Bronchial epithelial cell (primary cell): Measurements from ENCODE around the gene PRR11. TPM values are rescaled to one million over a fixed set of nuclear protein-coding genes. Genes with fewer than 3 reads are reported as not detected.
A peak's percentile ranks its signal among the peaks of the same experiment; 100 is the strongest.

Experiments used
- DNase-seq: peaks from one replicate; pipeline ENCODE4 v3.0.0-alpha.2; 2010; ENCODE audit warnings: low read depth
- FAIRE-seq: peaks from 2 replicates; lab custom pipeline; 2011; peaks lifted over from hg19 to GRCh38; lab: Jason Lieb, UNC
- H3K27me3 ChIP-seq: 2 replicates; pipeline ENCODE4 v1.5.1; 2011; ENCODE audit warnings: low read length; ENCODE audit not compliant: control insufficient read depth, insufficient read depth
- H3K36me3 ChIP-seq: 2 replicates; pipeline ENCODE4 v1.5.1; 2011; ENCODE audit warnings: low read length; ENCODE audit not compliant: control insufficient read depth, insufficient read depth
- H3K4me3 ChIP-seq: 2 replicates; pipeline ENCODE4 v1.5.1; 2011; ENCODE audit warnings: mild to moderate bottlenecking, low read depth, low read length, control low read depth
- CTCF ChIP-seq: IDR thresholded peaks from 2 replicates; pipeline ENCODE4 v1.5.1; 2011; ENCODE audit warnings: mild to moderate bottlenecking, moderate library complexity, low read length, control low read depth, inconsistent platforms; ENCODE audit not compliant: insufficient read depth, severe bottlenecking
- total RNA-seq: library from RNA; depleted of rRNA; stranded (reverse); fragments of >200 nt; gene quantifications from 2 replicates; pipeline ENCODE4 v1.2.1, GENCODE V29; 2014

PRR11 gene
- total RNA-seq, 1 donor from 2014 or later: 3.4 TPM

DNA sequence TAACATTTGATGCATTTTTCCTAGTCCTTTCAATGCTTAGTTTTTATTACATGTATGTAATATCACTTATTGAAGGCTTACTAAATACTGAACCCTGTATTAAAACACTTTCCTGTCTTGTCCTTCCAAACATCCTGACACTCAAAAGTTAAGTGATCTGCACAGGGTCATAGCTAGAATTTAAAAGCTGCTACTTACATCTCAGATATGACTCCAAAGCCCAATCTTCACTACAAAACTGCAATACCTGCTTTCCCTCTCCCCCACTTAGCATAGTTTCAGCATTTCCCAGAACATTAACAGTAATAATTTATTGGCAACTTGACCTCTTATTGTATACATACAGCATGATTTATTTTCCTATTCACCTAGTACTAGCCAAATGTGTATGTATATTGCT is 44.6 kb upstream of the PRR11 start:
- no peak for TF ChIP-seq CTCF
- FAIRE-seq: no peak
- no peaks in the 10 kb centered on the region for H3K36me3 ChIP-seq
- H3K27me3 ChIP-seq: no peaks in the 10 kb centered on the region
- no peak overlapping the region for H3K4me3 ChIP-seq
- DNase-seq: no peak

GRCh38 chr17:59111539-59111938 is 44.0 kb upstream of the PRR11 start:
- no peak for DNase-seq
- H3K4me3 ChIP-seq: no peak overlapping the region
- no peaks in the 10 kb centered on the region for H3K27me3 ChIP-seq
- no peak for TF ChIP-seq CTCF
- H3K36me3 ChIP-seq: no peaks in the 10 kb centered on the region
- no peak for FAIRE-seq

GRCh38 chr17:59115474-59115873 is 40.1 kb upstream of the PRR11 start:
- no peak for FAIRE-seq
- Histone ChIP-seq H3K27me3 (no peaks in the 10 kb centered on the region), H3K36me3 (peaks cover 1% of the 10 kb centered on the region)

DNA sequence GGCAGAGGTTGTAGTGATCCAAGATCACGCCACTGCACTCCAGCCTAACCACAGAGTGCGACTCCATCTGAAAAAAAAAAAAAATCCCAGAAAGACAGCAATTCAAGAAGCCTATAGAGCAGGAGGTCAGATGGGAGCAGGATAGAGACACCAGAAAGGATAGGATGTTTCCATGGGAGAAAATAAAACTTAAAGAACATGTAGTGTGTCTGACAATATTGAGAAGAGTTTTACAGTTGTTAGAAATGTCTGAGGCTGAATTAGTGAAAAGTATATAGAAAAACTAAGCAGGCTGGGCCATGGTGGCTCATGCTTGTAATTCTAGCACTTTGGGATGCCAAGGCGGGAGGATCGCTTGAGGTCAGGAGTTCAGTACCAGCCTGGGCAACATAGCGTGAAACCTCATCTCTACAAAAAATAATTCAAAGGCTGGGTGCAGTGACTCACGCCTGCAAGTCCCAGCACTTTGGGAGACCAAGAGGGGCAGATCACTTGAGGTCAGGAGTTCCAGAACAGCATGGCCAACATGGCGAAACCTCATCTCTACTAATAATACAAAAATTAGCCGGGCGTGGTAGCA is 33.6 kb upstream of the PRR11 start:
- no peak for FAIRE-seq
- Histone ChIP-seq H3K27me3 (no peaks in the 10 kb centered on the region), H3K4me3 (no peak overlapping the region), H3K36me3 (peaks cover 1% of the 10 kb centered on the region)
- no peak for TF ChIP-seq CTCF
- peak; percentile 68 for DNase-seq

More at GRCh38 chr17:59115474-59115873, 40.1 kb upstream of the PRR11 start:
- no peak for DNase-seq
- no peak overlapping the region for H3K4me3 ChIP-seq
- no peak for TF ChIP-seq CTCF

GRCh38 chr17:59124665-59125064 is 30.9 kb upstream of the PRR11 start:
- H3K36me3 ChIP-seq: no peaks in the 10 kb centered on the region
- H3K27me3 ChIP-seq: no peaks in the 10 kb centered on the region
- no peak overlapping the region for H3K4me3 ChIP-seq
- TF ChIP-seq CTCF: no peak
- FAIRE-seq: no peak
- DNase-seq: no peak
